PC-9 (cell line): ENCODE measurements around the gene OR52E6. TPM values are rescaled to one million over a fixed set of nuclear protein-coding genes. Genes with fewer than 3 reads are reported as not detected.

ENCODE experiments used
- BruUV-seq: library from RNA; stranded (reverse); fragments of 400-500 nt; replicated peaks from 2 replicates; lab custom pipeline; 2021; lab: Mats Ljungman, UMichigan
- CTCF ChIA-PET: fragments of 300-600 bp; sonication (Branson Sonifier 250); formaldehyde crosslinking; loops from one replicate; lab custom pipeline; 2022; ENCODE audit warnings: antibody characterized with exemption; lab: Charles Lee
- POLR2A ChIA-PET: fragments of 300-600 bp; sonication (Branson Sonifier 250); formaldehyde crosslinking; loops from one replicate; lab custom pipeline; 2022; ENCODE audit warnings: antibody characterized with exemption; ENCODE audit not compliant: unreplicated experiment; lab: Charles Lee
- DNase-seq, 2 experiments: peaks; one replicate each; pipeline versions ENCODE4 v3.0.0 to v3.0.0-alpha.2; 2015 to 2022; ENCODE audit warnings: mixed read lengths in 1 of 2
- H2AFZ ChIP-seq: fragments of 200-600 bp; sonication (generic); 2 replicates; pipeline ENCODE4 v1.8.1; 2017; ENCODE audit warnings: antibody characterized with exemption
- H3F3A ChIP-seq: fragments of 200-600 bp; sonication (generic); 2 replicates; pipeline ENCODE4 v1.8.1; 2017; ENCODE audit warnings: antibody characterized with exemption, mild to moderate bottlenecking, low read depth; ENCODE audit not compliant: insufficient read depth
- H3K27ac ChIP-seq: fragments of 200-600 bp; sonication (generic); 2 replicates; pipeline ENCODE4 v1.6.1; 2016; ENCODE audit warnings: mixed run types
- H3K27me3 ChIP-seq: fragments of 200-600 bp; sonication (generic); 2 replicates; pipeline ENCODE4 v1.6.1; 2016; ENCODE audit warnings: low read depth, mixed run types; ENCODE audit not compliant: insufficient read depth
- H3K36me3 ChIP-seq: fragments of 200-600 bp; sonication (generic); 2 replicates; pipeline ENCODE4 v1.6.1; 2016; ENCODE audit warnings: low read depth, mixed run types
- H3K4me1 ChIP-seq: fragments of 200-600 bp; sonication (generic); replicated peaks from 2 replicates; pipeline ENCODE4 v1.6.1; 2016; ENCODE audit warnings: mixed run types; ENCODE audit not compliant: insufficient read depth
- H3K4me2 ChIP-seq: fragments of 200-600 bp; sonication (generic); 2 replicates; pipeline ENCODE4 v1.6.1; 2017; ENCODE audit warnings: mixed run types
- H3K4me3 ChIP-seq: fragments of 200-600 bp; sonication (generic); 2 replicates; pipeline ENCODE4 v1.6.1; 2016; ENCODE audit warnings: mixed run types
- H3K79me2 ChIP-seq: fragments of 200-600 bp; sonication (generic); 2 replicates; pipeline ENCODE4 v1.6.1; 2017; ENCODE audit warnings: low read depth, mixed run types
- H3K9me2 ChIP-seq: fragments of 200-600 bp; sonication (generic); 2 replicates; pipeline ENCODE4 v1.8.1; 2017; ENCODE audit warnings: mild to moderate bottlenecking; ENCODE audit not compliant: insufficient read depth
- H3K9me3 ChIP-seq: fragments of 200-600 bp; sonication (generic); 2 replicates; pipeline ENCODE4 v1.8.1; 2016; ENCODE audit warnings: low read depth; ENCODE audit not compliant: insufficient read depth
- H4K20me1 ChIP-seq: fragments of 200-600 bp; sonication (generic); 2 replicates; pipeline ENCODE4 v1.8.1; 2017; ENCODE audit not compliant: insufficient read depth
- EZH2 ChIP-seq: fragments of 200-600 bp; sonication (generic); IDR thresholded peaks from 2 replicates; pipeline ENCODE4 v1.8.0; 2017; ENCODE audit warnings: antibody characterized with exemption, low read depth
- intact Hi-C: fragments of 100-400 bp; cut with micrococcal nuclease; formaldehyde crosslinking; loops from one replicate; pipeline ENCODE4 v1.10.0; 2022; ENCODE audit not compliant: unreplicated experiment
- total RNA-seq: library from RNA; stranded (reverse); gene quantifications from 2 replicates; pipeline ENCODE4 v1.2.3, GENCODE V29; 2021
- TF ChIP-seq, protein P1 (sequence below): fragments of 200-600 bp; sonication (generic); conservative IDR thresholded peaks from 2 replicates; pipeline ENCODE4 v1.6.1; 2017; ENCODE audit warnings: mixed run types, antibody characterized with exemption, mild to moderate bottlenecking, moderate library complexity

OR52E6 gene
- total RNA-seq, 1 experiment from 2014 or later, result not detected

DNA sequence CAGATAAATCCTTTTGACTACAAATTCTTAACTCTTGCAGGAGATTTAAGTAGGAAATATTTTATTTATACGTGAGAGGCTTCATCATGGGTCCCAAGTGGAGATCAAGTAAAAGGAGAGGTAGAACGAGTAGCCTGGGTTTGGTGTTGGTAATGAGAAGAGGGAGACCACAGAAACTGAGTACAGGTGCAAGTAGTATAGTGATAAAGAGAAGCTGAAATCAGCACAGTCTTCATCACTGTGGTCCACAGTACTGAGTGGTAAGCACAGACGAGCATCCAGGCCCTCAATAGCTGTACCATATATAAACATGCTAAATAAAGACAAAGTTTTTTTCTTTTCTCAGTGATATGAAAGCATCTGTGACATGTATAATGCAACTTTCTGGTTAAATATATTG is 45.5 kb upstream of the OR52E6 start:
- no peak for TF ChIP-seq EZH2
- TF ChIP-seq, protein P1, sequence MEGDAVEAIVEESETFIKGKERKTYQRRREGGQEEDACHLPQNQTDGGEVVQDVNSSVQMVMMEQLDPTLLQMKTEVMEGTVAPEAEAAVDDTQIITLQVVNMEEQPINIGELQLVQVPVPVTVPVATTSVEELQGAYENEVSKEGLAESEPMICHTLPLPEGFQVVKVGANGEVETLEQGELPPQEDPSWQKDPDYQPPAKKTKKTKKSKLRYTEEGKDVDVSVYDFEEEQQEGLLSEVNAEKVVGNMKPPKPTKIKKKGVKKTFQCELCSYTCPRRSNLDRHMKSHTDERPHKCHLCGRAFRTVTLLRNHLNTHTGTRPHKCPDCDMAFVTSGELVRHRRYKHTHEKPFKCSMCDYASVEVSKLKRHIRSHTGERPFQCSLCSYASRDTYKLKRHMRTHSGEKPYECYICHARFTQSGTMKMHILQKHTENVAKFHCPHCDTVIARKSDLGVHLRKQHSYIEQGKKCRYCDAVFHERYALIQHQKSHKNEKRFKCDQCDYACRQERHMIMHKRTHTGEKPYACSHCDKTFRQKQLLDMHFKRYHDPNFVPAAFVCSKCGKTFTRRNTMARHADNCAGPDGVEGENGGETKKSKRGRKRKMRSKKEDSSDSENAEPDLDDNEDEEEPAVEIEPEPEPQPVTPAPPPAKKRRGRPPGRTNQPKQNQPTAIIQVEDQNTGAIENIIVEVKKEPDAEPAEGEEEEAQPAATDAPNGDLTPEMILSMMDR, result no peak
- Histone ChIP-seq H3K4me3 (no peak overlapping the region), H3K4me2 (no peak overlapping the region), H2AFZ (no peak overlapping the region), H3K9me2 (no peaks in the 10 kb centered on the region), H3K79me2 (no peaks in the 10 kb centered on the region), H3F3A (no peaks in the 10 kb centered on the region), H3K27me3 (no peaks in the 10 kb centered on the region), H4K20me1 (no peaks in the 10 kb centered on the region), H3K36me3 (no peaks in the 10 kb centered on the region), H3K9me3 (no peaks in the 10 kb centered on the region), H3K27ac (no peak overlapping the region), H3K4me1 (no peaks in the 10 kb centered on the region)
- POLR2A ChIA-PET, result no interaction called here
- CTCF ChIA-PET, result no interaction called here
- DNase-seq, result no peak
- no TSS peak for BruUV-seq
- intact Hi-C loops, result no loop called here

DNA sequence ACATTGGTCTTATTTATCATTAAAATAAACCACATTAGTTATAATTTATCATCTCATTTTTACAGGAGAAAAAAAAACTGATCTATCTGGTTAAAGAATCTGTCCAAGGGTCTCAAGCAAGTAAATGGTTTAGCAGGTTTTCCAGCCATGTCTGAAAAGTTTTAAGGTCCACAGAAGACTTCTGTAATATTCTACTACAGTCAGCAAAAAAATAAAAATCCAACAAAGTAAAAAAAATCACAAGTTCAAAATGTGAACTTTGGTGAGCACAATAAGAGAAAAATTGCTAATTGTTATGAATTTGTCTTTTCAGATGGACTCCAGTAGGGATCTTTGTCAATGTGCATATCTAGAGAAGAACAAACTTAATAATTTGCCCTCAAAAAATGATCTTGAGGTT is 40.1 kb upstream of the OR52E6 start:
- Histone ChIP-seq H3K4me3 (no peak overlapping the region), H3K4me1 (no peaks in the 10 kb centered on the region), H3K36me3 (no peaks in the 10 kb centered on the region), H3K27me3 (no peaks in the 10 kb centered on the region), H3K9me2 (no peaks in the 10 kb centered on the region), H3K79me2 (no peaks in the 10 kb centered on the region), H4K20me1 (no peaks in the 10 kb centered on the region), H2AFZ (no peak overlapping the region), H3K4me2 (no peak overlapping the region), H3F3A (no peaks in the 10 kb centered on the region), H3K9me3 (no peaks in the 10 kb centered on the region), H3K27ac (no peak overlapping the region)
- intact Hi-C loops, result no loop called here
- no peak for DNase-seq
- CTCF ChIA-PET, result no interaction called here
- no TSS peak for BruUV-seq
- POLR2A ChIA-PET, result no interaction called here
- TF ChIP-seq EZH2, result no peak
- TF ChIP-seq, protein P1, result no peak

DNA sequence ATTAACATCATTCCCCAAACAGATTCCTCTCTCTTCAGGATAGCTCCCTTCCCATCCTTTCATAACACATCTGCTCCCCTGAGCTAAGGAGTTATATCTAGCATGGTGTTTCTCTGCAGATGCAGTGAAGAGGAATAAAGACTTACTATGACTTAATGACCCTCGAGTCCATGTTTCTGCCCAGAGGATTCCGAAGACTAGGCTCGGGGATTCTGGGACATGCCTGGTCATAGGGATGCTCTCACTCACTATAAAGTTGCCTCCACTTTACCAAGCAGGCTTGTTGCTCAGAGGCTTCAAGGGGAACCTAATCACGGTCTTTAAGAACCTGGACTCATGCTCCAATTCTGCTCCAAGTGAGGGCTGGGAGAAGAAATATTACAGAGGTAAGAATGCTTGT is 38.6 kb upstream of the OR52E6 start, which contains the start of gene OR52E4:
OR52E4 (plus strand) TSS at position 301 of the 400 bp plus-strand sequence. CDS start 3,664 bp downstream, outside the sequence.
- Histone ChIP-seq H3K79me2 (no peaks in the 10 kb centered on the region), H3K4me1 (no peaks in the 10 kb centered on the region), H3K27me3 (no peaks in the 10 kb centered on the region), H3K4me3 (no peak within 1 kb of the TSS), H3K36me3 (no peaks in the 10 kb centered on the region), H3K4me2 (no peak within 1 kb of the TSS), H3K27ac (no peak within 1 kb of the TSS), H2AFZ (no peak within 1 kb of the TSS), H3F3A (no peaks in the 10 kb centered on the region), H3K9me3 (no peaks in the 10 kb centered on the region), H4K20me1 (no peaks in the 10 kb centered on the region), H3K9me2 (no peaks in the 10 kb centered on the region)
- ChIA-PET POLR2A (no interaction called here), CTCF (no interaction called here)
- DNase-seq, result no peak
- intact Hi-C loops, result no loop called here
- BruUV-seq, result no TSS peak
- TF ChIP-seq EZH2, result no peak
- TF ChIP-seq, protein P1, result no peak
